CD4-positive, alpha-beta T cell treated with Interleukin-6 at 100 ng/mL for 8 hours (primary cell): Measurements from ENCODE around the gene CPNE6.

ENCODE experiments used
- DNase-seq: peaks from one replicate; pipeline ENCODE4 v3.0.0-alpha.2; 2020; ENCODE audit warnings: mixed read lengths, low spot score

The CPNE6 gene

GRCh38 chr14:24069411-24069735 is 2.0 kb upstream of the CPNE6 start:
- DNase-seq = no peak

GRCh38 chr14:24070285-24071143 is 848 bp upstream of the CPNE6 start:
- no peak for DNase-seq

GRCh38 chr14:24071836-24072430 is 571 bp downstream of the CPNE6 start:
- DNase-seq = no peak

GRCh38 chr14:24072436-24072835 is 1.1 kb downstream of the CPNE6 start:
- no peak for DNase-seq

GRCh38 chr14:24072881-24073877 is 1.8 kb downstream of the CPNE6 start:
- no peak for DNase-seq

- DNase-seq = no peak
Measured at GRCh38 chr14:24074625-24075484, 3.5 kb downstream of the CPNE6 start.

GRCh38 chr14:24075485-24076301 is 4.3 kb downstream of the CPNE6 start:
- DNase-seq = no peak

GRCh38 chr14:24076302-24076601 is 4.9 kb downstream of the CPNE6 start:
- DNase-seq = no peak

GRCh38 chr14:24077086-24077485 is 5.7 kb downstream of the CPNE6 start:
- no peak for DNase-seq

GRCh38 chr14:24078146-24078545 is 6.8 kb downstream of the CPNE6 start:
- DNase-seq = no peak

GRCh38 chr14:24079491-24080141 is 8.3 kb downstream of the CPNE6 start:
- DNase-seq = no peak

- no peak for DNase-seq
Measured at GRCh38 chr14:24080142-24080530, 8.8 kb downstream of the CPNE6 start.

- peak; percentile 66 for DNase-seq
Measured at GRCh38 chr14:24080888-24081738, 9.8 kb downstream of the CPNE6 start.

- no peak for DNase-seq
Measured at GRCh38 chr14:24081739-24082211, 10.4 kb downstream of the CPNE6 start.

GRCh38 chr14:24082411-24083080 is 11.2 kb downstream of the CPNE6 start:
- no peak for DNase-seq

- no peak for DNase-seq
Measured at GRCh38 chr14:24083462-24083861, 12.1 kb downstream of the CPNE6 start.

GRCh38 chr14:24084440-24084839 is 13.1 kb downstream of the CPNE6 start:
- DNase-seq = no peak

GRCh38 chr14:24085215-24085614 is 13.9 kb downstream of the CPNE6 start:
- no peak for DNase-seq
